Measurements from ENCODE around the gene LCK.

Gene LCK

DNA sequence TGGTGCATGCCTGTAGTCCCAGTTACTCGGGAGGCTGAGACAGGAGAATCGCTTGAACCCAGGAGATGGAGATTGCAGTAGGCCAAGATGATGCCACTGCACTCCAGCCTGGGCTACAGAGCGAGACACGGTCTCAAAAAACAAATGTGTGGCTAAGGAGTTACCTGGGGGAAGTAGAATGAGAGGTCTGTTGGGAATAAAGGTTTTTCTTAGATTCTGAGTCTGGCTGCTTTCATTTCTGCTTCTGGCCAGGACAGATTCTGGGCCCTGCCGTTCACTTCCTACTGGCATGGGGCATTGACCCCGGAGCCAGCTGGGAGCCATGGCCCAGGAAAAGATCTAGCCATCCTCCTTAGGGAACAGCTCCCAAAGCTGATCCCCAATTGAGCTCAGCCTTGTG lies 42.6 kb upstream of the LCK start:
- ATAC-seq, result no peak
- TF ChIP-seq BACH2 (CRISPR knock-in tag; IDR thresholded peaks at IDR 0.05; ENCODE audit: borderline replicate concordance) (no peak), SNAI2 (CRISPR knock-in tag; IDR thresholded peaks at IDR 0.05) (no peak), ESRRG (CRISPR knock-in tag; IDR thresholded peaks at IDR 0.05) (no peak), ZNF565 (CRISPR knock-in tag; conservative IDR thresholded peaks at IDR 0.05; ENCODE audit: low read depth) (no peak), CSDC2 (CRISPR knock-in tag; IDR thresholded peaks at IDR 0.05) (no peak), ARNTL (CRISPR knock-in tag; IDR thresholded peaks at IDR 0.05; ENCODE audit: borderline replicate concordance, low read depth) (no peak), ZNF70 (CRISPR knock-in tag; IDR thresholded peaks at IDR 0.05) (no peak), ZFP30 (CRISPR knock-in tag; IDR thresholded peaks at IDR 0.05) (no peak)

- no peak for TF ChIP-seq ESRRG (CRISPR knock-in tag; IDR thresholded peaks at IDR 0.05)
- 0 out of 2 replicates have a peak, but pooled peaks have one; percentile 40 for TF ChIP-seq ZNF8 (CRISPR knock-in tag; IDR thresholded peaks at IDR 0.05)
- no peak for TF ChIP-seq POU6F1 (CRISPR knock-in tag; IDR thresholded peaks at IDR 0.05; ENCODE audit: borderline replicate concordance, low read depth)
- no peak for TF ChIP-seq ZFP3 (CRISPR knock-in tag; IDR thresholded peaks at IDR 0.05)
- TF ChIP-seq SNAI2 (CRISPR knock-in tag; IDR thresholded peaks at IDR 0.05), result no peak
- ATAC-seq, result peak; percentile 4; the same call in 2 of the 3 replicates
These were observed 42.2 kb upstream of the LCK start, which contains the start of gene DCDC2B for GRCh38 chr1:32208891-32209328. TSS of gene DCDC2B (plus strand) at chr1:32209089. CDS start at chr1:32209094, 5 bp downstream.

DNA sequence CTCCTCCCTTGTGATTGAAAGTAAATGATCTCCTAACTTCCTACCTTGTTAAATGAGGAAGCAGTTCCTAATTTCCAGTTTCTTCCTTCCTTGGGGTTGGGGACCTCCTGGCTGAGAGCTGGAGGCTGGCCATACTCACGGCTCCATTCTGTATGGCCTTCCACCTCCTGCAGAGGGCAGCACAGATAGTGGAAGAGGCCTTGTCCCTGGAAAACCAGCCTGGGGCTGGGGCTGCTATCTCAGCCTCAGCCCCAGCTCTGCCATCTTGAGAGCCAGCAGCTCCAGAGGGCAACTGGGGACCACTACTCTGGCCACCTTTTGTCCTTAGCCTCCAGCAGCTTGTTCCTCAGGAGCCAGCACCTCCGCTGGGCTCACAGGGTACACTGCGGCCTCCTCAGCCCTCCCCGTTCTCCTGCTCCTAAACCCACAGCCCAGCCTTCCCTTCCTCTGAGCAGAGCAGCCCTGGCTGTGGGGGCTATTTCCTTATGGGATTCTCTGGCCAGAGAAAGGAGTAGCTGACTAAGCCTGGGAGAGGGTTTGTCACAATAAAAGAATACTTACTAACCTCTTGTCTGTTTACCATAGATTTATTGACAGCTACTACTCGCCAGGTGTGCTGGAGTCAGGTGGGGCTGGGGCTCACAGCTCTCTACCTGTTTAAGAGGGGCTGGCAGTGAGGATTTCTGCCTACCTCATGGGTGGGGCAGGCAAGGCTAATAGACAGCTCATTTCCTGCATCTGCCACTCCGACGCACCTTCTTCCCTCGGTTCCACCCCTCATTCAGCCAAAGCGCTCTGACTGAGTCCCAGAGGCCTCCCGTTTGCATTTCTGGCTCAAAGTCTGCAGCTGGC lies 35.2 kb upstream of the LCK start:
- peak; percentile 96 for ATAC-seq
- TF ChIP-seq, protein P1, sequence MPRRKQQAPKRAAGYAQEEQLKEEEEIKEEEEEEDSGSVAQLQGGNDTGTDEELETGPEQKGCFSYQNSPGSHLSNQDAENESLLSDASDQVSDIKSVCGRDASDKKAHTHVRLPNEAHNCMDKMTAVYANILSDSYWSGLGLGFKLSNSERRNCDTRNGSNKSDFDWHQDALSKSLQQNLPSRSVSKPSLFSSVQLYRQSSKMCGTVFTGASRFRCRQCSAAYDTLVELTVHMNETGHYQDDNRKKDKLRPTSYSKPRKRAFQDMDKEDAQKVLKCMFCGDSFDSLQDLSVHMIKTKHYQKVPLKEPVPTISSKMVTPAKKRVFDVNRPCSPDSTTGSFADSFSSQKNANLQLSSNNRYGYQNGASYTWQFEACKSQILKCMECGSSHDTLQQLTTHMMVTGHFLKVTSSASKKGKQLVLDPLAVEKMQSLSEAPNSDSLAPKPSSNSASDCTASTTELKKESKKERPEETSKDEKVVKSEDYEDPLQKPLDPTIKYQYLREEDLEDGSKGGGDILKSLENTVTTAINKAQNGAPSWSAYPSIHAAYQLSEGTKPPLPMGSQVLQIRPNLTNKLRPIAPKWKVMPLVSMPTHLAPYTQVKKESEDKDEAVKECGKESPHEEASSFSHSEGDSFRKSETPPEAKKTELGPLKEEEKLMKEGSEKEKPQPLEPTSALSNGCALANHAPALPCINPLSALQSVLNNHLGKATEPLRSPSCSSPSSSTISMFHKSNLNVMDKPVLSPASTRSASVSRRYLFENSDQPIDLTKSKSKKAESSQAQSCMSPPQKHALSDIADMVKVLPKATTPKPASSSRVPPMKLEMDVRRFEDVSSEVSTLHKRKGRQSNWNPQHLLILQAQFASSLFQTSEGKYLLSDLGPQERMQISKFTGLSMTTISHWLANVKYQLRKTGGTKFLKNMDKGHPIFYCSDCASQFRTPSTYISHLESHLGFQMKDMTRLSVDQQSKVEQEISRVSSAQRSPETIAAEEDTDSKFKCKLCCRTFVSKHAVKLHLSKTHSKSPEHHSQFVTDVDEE (CRISPR knock-in tag; IDR thresholded peaks at IDR 0.05), result no peak
- TF ChIP-seq ISL1 (CRISPR knock-in tag; IDR thresholded peaks at IDR 0.05) (no peak), ZNF8 (CRISPR knock-in tag; IDR thresholded peaks at IDR 0.05) (no peak), PPARA (CRISPR knock-in tag; IDR thresholded peaks at IDR 0.05; ENCODE audit: borderline replicate concordance) (no peak), POU6F1 (CRISPR knock-in tag; IDR thresholded peaks at IDR 0.05; ENCODE audit: borderline replicate concordance, low read depth) (no peak), ZFP30 (CRISPR knock-in tag; IDR thresholded peaks at IDR 0.05) (no peak), SNAI2 (CRISPR knock-in tag; IDR thresholded peaks at IDR 0.05) (no peak), ZC3H10 (CRISPR knock-in tag; IDR thresholded peaks at IDR 0.05) (no peak), RARB (CRISPR knock-in tag; IDR thresholded peaks at IDR 0.05) (no peak), TOX (CRISPR knock-in tag; IDR thresholded peaks at IDR 0.05; ENCODE audit: borderline replicate concordance) (no peak), ESRRG (CRISPR knock-in tag; IDR thresholded peaks at IDR 0.05) (no peak), GLIS3 (CRISPR knock-in tag; IDR thresholded peaks at IDR 0.05) (no peak), CSDC2 (CRISPR knock-in tag; IDR thresholded peaks at IDR 0.05) (no peak), ARNTL (CRISPR knock-in tag; IDR thresholded peaks at IDR 0.05; ENCODE audit: borderline replicate concordance, low read depth) (no peak), TCF4 (CRISPR knock-in tag; IDR thresholded peaks at IDR 0.05; ENCODE audit: borderline replicate concordance) (no peak), ZNF70 (CRISPR knock-in tag; IDR thresholded peaks at IDR 0.05) (no peak), OSR1 (CRISPR knock-in tag; IDR thresholded peaks at IDR 0.05) (no peak)
- TF ChIP-seq, protein P2, sequence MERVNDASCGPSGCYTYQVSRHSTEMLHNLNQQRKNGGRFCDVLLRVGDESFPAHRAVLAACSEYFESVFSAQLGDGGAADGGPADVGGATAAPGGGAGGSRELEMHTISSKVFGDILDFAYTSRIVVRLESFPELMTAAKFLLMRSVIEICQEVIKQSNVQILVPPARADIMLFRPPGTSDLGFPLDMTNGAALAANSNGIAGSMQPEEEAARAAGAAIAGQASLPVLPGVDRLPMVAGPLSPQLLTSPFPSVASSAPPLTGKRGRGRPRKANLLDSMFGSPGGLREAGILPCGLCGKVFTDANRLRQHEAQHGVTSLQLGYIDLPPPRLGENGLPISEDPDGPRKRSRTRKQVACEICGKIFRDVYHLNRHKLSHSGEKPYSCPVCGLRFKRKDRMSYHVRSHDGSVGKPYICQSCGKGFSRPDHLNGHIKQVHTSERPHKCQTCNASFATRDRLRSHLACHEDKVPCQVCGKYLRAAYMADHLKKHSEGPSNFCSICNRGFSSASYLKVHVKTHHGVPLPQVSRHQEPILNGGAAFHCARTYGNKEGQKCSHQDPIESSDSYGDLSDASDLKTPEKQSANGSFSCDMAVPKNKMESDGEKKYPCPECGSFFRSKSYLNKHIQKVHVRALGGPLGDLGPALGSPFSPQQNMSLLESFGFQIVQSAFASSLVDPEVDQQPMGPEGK (CRISPR knock-in tag; IDR thresholded peaks at IDR 0.05; ENCODE audit: borderline replicate concordance), result no peak
- TF ChIP-seq, protein P3, sequence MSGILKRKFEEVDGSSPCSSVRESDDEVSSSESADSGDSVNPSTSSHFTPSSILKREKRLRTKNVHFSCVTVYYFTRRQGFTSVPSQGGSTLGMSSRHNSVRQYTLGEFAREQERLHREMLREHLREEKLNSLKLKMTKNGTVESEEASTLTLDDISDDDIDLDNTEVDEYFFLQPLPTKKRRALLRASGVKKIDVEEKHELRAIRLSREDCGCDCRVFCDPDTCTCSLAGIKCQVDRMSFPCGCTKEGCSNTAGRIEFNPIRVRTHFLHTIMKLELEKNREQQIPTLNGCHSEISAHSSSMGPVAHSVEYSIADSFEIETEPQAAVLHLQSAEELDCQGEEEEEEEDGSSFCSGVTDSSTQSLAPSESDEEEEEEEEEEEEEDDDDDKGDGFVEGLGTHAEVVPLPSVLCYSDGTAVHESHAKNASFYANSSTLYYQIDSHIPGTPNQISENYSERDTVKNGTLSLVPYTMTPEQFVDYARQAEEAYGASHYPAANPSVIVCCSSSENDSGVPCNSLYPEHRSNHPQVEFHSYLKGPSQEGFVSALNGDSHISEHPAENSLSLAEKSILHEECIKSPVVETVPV (CRISPR knock-in tag; IDR thresholded peaks at IDR 0.05), result no peak
- TF ChIP-seq, protein P4, sequence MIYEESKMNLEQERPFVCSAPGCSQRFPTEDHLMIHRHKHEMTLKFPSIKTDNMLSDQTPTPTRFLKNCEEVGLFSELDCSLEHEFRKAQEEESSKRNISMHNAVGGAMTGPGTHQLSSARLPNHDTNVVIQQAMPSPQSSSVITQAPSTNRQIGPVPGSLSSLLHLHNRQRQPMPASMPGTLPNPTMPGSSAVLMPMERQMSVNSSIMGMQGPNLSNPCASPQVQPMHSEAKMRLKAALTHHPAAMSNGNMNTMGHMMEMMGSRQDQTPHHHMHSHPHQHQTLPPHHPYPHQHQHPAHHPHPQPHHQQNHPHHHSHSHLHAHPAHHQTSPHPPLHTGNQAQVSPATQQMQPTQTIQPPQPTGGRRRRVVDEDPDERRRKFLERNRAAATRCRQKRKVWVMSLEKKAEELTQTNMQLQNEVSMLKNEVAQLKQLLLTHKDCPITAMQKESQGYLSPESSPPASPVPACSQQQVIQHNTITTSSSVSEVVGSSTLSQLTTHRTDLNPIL (CRISPR knock-in tag; IDR thresholded peaks at IDR 0.05; ENCODE audit: low read depth), result no peak

Data from SK-N-SH treated with all-trans-retinoic acid at 6 μM for 48 hours (cell line).